NCI-H345 (cell line): ENCODE results near the gene AGBL4.
A peak's percentile ranks its signal among the peaks of the same experiment; 100 is the strongest.

Experiments used
- DNase-seq: peaks from one replicate; lab custom pipeline; 2025; lab: John Stamatoyannopoulos, UW

Gene AGBL4

DNA sequence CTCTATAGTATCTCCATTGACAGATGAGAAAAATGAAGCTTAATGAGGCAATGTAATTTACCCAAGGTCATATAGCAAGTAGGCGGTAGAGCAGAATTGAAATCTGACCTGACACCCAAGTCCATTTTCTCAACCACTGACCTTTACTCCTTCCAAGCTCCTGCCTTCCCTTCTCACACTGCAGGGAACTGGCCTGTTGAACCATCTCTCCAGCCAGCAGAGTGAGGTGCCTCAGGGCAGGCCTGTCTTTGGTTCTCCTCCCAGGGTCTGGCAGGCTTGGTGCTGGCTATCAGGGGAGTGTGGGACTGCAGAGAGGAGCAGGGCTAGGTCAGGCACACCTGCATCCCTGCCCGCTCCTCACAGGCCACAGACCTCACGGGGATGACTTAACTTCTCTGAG lies 1373.9 kb downstream of the AGBL4 start:
- no peak for DNase-seq

DNA sequence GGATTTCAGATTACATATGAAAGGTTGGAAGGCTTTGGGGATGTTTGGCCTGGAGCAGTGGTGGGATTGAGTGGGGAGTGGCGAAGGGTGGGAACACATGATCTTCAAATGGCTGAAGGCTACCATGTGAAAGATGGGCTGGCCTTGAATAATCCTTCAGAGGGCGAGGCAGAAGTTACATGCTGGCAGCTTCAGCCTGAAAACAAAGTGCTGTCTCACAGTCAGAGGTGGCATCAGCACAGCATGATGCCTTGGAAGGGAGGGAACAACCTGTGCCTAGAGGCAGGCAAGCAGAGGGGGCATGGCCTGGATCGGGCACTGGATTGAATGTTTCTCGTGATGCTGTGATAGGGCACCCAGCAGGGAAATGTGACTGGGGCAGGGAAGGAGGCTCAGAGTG lies 1377.9 kb downstream of the AGBL4 start:
- DNase-seq, result peak; percentile 71

DNA sequence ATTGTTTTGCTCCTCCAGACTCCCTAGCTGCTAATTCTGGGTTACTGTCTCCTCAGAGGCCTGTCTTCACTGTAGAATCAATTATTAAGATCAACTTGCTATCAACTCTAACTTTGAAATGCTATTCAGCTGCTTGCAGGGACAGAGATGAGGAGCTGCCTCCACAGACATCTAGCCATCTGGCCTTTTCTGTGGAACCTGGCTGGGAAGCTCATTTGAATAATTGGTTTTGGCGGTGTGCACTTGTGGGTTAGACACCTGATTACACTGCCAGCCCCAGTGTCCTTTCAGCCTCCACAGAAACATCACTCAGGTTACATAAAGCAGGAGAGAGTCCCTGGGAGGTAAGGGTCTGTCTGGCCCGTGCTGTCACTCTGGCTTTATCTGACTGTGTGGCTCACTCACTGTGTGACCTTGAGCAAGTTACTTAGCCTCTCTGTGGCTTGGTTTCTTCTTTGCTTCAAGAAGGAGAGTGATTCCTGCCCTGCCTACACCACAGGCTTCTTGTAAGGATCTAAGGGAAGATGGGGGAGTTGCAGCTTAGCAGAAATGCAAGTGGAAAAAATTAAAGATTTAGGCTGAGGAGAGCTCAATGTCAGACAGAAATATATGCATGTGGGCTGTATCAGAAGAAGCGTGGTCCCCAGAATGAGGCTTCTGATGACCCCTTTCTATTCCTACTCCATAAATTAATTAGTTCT lies 1378.7 kb downstream of the AGBL4 start:
- DNase-seq, result peak; percentile 57

DNA sequence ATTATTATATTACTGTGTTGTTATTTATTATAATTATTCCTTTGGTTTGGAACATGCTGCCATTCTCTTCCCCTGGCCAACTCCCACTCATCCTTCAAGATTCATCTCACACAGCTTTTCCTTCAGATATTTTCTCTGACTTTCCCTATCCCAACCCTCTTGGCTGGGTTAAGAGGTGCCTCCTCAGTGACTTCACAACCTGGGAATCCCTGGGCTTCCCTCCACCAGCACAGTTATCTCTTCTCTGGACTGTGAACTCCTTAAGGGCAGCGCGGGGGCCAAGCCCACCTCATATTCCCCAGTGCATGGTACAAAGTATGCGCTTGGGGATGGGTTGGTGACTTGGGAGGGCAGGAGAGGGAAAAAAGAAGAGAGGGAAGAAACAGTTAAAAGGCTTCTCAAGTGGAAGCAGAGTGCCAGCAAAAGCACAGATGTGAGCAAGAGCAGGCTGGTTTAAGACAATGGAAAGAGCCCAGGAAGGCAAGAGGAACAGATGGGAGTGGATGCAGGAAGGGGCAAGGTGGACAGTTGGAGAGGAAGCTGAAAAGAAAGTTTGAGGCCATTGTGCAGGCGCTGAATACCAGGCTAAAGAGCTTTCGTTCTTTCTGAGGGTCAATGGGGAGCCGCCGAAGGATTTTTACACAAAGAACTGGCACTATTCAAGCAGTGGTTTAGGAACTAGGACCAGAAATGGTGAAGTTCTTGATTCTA lies 1379.4 kb downstream of the AGBL4 start:
- no peak for DNase-seq

DNA sequence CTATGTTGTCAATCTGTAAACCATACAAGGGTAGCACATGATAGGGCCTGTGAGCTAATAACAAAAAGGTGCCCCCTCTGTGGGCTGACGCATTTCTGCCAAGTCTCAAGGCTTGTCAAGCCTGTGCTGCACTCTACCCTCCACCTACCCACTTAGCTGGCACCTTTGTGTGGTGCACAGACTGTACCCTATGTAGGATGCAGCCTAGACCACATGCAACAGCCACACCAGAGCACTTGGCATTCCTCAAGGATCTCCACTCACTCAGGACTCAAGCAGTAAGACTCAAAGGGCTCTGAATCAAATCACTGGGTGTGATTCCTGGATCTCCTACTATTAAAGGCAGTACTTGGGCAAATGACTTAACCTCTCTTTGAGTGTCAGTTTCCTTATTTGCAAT lies 1380.6 kb downstream of the AGBL4 start:
- no peak for DNase-seq

DNA sequence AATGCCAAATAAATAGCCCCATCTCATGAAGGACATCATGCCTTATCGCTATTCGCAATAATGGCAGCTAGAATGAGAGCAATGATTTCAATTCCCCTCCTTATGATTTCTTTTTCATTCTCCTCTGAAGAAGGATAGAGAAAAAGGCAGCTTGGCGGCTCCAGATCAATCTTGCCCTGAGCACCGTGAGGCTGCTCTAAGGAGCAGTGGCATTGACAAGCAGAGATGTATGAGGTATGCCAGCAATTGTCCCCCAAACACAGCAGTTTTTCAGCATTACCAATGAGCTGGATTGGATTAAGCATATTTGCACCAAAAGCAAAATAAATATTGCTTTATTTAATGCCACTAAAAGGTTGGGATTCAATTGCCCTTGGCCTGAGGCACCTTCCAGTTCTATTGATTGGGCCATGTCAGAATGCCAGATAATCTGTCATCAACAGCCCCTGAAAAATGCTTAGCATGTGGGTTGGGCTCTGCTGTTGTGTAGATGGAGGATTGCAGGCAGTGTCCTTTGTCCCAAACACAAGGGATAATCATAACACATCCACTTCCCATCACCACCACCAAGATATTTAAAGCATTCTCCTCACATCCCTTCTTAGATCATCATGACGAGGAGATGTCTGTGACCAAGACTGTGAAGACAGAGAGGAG lies 1382.8 kb downstream of the AGBL4 start:
- no peak for DNase-seq

DNA sequence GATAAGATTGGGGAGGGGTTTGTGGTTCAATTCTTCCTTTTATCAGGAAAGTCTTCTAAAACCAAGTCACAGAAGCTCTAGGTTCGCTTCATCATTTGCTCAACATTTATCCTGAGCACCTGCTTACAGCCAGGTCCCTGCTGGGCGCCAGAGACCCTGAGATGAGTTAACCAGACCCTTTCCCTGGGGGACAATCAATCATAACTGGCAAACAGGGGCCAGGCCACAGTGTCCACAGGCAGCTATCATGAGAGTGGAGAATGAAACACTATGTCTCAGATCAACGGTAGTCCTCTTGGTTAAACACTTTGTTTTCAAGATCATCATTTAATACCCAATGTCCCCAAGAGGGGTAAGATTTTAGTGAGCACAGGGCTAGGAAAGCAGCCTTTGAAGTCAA lies 1393.9 kb downstream of the AGBL4 start:
- no peak for DNase-seq

DNA sequence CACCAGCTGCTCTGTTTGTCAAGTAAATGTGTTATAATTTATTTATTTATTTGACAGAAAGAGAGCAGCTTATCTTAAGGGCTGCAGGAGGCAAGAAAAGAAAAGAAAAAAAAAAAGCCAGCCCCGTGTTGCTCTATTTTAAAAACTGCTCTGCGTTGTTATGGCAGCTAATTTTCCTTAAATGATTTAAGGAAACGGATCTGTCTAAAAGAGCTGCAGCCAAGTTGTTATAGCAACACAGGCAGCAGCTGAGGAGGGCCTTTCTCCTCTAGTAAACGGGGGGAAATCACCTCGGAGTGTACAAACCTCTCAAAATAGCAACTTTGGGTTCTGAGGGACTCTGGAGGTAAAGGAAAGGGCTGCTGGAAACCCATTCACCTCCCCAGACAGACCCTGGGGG lies 1396.3 kb downstream of the AGBL4 start:
- DNase-seq, result no peak

DNA sequence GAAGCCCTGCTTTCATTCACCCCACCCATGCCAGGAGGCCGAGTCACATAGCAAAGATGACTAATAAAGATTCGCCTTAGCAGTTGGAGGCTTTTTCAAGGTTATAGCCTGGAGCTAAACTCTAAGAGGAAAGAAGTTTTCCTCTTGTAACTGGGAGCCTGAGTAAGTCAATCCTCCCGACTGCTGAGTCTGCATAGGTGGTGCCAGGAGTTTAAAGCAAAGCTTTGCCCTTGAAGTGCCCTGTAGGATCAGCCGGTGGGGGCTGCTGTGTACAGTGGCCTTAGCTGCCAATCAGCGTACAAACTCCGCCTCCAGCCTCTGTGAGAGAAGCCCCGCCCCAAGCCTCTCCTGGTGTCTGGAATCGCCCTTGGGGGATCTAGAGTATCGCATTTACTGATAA lies 1404.2 kb downstream of the AGBL4 start:
- DNase-seq, result no peak

DNA sequence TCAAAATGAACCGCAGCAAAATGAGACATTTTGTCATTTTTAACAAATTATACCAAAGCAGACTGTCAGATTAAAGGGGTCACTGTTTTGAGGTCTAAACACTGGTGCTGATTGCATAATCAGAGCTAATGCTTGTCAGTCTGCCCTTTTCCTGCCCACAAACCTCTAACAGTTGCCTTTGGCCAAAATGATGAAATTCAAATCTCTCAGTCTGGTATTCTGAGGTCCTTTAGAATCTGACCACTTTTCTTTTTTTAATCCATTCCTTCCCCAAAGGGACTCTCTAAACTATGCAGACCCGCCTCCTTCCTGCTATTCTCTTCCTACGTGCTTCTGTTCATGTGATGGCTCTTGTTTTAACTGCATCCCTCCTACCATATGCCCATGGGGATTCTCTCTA lies 1406.5 kb downstream of the AGBL4 start:
- DNase-seq, result no peak

DNA sequence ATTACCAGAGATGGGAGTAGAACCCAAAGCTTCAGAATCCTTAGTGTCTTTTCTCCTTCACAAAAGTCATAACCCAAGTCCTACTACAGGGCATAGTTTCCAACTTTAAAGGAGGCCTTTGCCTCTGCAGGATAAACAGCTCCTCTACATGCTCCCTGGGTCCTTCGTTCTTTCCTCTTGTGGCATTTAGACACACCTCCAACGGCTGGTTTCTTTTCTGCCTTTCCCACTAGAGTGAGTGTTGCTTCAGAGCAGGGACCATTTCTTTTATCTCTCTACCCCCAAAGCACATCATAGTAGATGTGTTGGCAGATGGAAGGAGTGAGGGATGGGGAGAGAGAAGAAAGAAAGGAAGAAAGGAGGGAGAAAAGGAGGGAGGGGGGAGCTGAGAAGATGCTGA lies 1407.0 kb downstream of the AGBL4 start:
- no peak for DNase-seq

DNA sequence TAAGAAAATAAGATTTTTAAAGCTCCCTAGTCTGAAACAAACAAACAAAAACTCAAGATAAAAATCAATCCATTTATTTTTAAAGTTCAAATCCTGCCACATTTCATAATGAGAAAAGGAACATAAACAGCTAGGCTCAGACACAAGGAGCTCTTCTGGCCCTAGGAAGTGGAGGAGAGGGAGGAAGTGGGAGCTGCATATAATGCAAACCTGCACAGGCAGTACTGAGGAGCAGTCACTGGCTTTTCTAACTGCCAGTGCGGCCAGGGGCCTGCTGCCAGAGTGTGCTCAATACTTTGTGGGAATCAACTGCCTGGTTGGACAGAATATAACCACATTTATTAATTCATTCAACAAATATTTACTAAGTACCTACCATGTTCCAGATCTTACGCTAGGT lies 1411.9 kb downstream of the AGBL4 start:
- DNase-seq, result no peak

DNA sequence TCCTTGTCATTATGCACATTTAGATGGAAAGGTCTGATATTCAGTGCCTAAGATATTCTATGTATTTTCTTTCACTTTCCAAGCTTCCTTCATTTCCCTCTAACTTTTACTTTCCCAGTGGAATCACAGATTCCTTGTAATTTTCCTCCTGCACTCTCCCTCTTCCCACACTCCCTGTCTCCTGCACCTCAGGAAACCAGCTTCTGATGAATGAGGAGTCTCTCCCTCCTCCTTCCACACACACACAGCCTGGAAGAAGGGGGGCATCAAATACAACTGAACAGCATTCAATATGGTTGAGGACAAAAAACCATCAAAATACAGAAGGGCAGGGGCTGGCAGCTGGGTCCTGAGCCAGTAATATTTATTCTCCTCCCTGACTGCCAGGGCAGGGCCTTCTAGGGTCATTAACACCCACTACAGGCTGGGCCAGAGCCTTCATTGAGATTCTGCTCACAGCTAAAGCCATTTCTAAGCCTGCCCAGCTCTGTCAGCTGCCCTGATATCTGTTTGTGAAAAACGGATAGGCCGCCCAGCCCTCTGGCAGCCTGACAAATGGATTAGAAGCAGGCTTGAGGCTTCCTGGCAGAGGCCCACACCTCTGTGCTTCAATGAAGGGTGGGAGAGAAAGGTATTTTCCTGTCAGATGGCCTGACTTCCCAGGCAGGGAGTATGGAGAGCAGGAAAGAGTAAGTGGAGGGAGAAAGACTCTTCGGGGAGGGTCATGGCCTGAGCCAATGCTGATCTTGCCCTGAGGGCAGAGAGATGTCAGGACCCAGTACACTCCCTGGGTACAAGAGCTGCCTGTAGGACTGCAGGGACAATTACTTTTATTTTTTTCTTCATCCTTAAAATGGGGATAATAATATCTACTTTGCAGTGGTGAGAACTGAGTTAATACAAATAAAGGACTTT lies 1412.9 kb downstream of the AGBL4 start:
- peak; percentile 21 for DNase-seq

DNA sequence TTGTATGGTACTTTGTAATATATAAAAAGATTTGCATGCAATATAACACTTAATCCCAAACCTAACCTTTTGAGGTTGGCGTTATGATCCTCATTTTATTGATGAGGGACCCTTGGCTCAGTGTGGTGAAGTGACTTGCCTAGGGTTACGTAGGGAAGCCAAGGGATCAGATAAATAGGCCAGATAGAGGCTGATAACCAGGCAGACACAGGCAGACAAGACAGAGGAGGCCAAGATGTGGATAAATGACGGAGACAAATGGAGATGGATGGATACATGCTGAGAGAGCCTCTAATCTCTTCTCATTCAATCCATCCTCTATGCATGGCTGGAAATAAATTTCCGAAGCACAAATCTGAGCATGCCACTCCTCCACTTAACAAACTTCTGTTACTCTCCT lies 1414.9 kb downstream of the AGBL4 start:
- no peak for DNase-seq

DNA sequence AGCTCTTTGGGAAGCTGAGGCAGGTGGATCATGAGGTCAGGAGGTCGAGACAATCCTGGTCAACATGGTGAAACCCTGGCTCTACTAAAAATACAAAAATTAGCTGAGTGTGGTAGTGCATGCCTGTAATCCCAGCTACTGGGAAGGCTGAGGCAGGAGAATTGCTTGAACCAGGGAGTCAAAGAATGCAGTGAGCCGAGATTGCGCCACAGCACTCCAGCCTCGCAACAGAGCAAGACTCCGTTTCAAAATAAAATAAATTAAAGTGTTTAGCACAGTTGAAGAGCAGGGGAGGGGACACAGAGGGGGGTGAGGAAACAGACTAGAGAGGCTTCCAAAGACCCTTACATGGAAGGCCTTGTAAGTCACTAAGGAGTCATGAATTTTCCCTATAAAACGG lies 1420.5 kb downstream of the AGBL4 start:
- no peak for DNase-seq

DNA sequence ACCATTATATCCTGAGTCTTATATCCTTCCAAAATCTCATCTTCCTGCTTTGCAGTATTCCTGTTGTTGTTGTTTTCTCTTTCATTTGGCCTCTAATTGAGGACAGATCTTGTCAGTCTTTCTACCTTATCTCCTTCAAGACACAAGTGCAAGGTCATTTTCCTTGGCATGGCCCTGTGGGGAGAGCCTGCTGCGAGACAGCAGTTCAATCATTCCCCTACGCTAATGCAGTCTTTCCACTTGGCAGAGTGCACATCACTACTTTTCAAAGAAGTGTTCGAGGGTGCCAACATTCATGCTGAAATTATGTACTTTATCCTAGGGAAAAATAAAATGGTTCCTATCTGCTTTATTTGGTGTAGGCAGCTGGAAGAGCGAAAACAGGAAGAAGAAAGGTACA lies 1421.4 kb downstream of the AGBL4 start:
- no peak for DNase-seq

DNA sequence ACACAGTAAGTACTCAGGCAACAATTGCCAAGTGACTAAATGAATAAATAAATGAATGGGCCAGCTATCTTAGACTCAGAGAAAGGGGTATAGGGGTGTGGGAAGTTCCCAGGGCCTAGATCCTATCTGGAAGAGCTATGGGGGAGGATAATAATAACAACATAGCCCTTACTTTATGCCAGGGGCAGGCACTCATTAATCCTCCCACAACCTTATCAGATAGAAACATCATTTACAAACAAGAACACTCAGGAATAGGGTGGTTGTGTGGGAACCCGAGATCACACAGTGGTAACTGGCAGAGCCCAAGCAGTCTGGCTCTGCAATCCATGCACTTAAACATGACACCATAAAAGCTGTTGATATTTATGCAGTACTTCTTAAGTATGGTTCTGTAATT lies 1423.6 kb downstream of the AGBL4 start:
- DNase-seq, result no peak

DNA sequence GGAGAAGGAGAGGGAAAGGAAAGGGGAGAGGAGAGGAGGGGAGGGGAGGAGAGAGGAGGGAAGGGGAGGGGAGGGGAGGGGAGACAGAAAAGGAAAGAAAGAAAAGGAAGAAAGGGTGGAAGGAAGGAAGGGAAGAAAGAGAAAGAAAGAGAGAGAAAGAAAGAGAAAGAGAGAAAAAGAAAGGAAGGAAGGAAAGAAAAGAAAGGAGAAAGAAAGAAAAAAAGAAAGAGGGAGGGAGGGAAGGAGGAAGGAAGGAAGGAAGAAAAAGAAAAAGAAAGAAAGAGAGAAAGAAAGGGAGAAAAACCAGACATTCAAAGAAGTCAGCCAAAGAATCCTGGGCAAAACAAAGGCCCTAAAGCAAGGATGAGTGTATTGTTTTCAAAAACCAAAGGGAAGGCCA lies 1426.1 kb downstream of the AGBL4 start:
- DNase-seq, result no peak

DNA sequence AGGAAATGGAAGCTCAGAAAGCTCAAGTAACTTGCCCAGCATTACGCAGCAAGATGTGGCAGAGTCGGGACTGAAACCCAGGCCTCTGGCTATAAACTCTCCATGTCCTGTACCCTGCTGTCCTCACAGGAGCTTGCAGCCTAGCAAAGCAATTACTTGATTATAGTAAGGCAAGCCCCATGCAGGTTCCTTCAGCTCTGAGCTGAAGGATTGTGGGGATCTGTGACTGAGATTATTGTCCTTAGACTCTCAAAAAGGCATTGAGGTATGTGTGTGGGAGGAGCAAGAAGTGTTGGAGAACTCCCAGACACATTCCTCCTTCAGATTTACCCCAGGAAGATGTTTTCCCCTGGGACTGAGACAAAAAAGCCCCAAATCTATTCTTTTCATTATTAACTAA lies 1427.7 kb downstream of the AGBL4 start:
- no peak for DNase-seq

DNA sequence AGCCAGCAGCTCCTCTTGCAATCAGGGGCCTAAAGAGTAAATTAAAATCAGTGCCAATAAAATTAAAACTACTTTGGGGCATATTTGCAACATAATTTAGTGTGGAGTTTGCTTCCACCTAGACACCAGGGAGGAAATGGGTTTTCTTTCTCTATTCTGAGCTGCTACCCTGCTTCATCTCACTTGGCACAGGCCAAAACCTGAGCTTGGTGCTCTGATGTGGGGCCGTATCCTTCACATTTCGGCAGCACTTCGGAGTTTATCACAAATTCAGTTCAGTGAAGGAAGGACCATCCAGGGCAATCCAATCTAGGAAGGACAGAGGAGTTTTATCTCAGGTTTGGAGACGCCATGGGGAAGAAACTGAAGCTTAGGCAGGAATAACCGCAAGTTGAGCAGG lies 1428.1 kb downstream of the AGBL4 start:
- no peak for DNase-seq

DNA sequence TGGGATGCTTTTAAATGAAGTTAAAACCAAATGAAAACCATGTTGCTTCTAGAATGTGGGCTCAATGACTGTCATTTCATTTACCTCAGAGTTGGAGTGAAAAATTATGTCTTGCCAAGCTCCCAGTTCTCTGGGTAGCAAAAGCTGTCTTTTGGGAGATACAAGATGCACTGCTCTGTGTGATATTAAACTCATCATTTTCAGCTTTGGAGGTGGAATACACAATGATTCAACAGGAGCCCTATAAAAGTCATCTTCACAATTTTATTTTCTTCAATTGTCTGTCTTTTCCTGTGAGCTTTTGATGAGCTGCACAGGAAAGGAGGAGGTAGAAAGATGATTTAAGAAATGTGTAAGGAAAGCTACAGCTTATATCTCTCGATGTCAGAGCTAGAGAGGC lies 1431.4 kb downstream of the AGBL4 start:
- no peak for DNase-seq

DNA sequence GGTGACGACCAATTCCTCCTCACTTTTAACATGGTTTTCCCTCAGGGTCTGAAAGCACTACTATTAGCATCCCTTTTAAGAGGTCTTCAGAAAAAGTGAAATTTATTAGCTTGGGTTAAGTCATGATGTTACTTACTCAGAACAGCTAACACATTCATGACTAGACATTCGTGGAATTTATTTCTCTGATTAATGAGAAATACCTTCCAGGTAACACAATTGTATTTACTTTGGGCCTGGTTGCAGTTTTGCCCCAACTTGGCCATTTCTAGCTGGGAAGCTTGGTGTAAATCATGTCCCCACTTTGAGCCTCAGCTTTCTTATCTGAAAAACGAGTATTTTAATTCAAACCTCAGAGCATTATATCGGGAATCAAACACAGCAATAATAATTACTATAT lies 1432.6 kb downstream of the AGBL4 start:
- no peak for DNase-seq
